HUES6 (cell line): ENCODE results near the gene MME.

Experiments used
- H3K27ac ChIP-seq: 2 replicates; pipeline ENCODE4 v1.7.0; 2013; ENCODE audit warnings: low read depth, mild to moderate bottlenecking, low read length, inconsistent platforms
- H3K27me3 ChIP-seq: 2 replicates; pipeline ENCODE4 v1.6.1; 2013; ENCODE audit warnings: low read length; ENCODE audit not compliant: control insufficient read depth, insufficient read depth
- H3K36me3 ChIP-seq: 2 replicates; pipeline ENCODE4 v1.6.1; 2013; ENCODE audit warnings: low read length; ENCODE audit not compliant: control insufficient read depth, insufficient read depth
- H3K4me1 ChIP-seq: 2 replicates; pipeline ENCODE4 v1.6.1; 2013; ENCODE audit warnings: low read length; ENCODE audit not compliant: control insufficient read depth, insufficient read depth
- H3K4me3 ChIP-seq: 2 replicates; pipeline ENCODE4 v1.5.1; 2013; ENCODE audit warnings: low read depth, low read length
- H3K9ac ChIP-seq: one replicate; pipeline ENCODE4 v1.6.1; 2013; ENCODE audit warnings: mild to moderate bottlenecking, low read length
- H3K9me3 ChIP-seq: 2 replicates; pipeline ENCODE4 v1.6.1; 2013; ENCODE audit warnings: low read depth, low read length; ENCODE audit not compliant: control insufficient read depth, insufficient read depth

The MME gene

GRCh38 chr3:155053756-155054155 is 26.4 kb upstream of the MME start:
- Histone ChIP-seq H3K27ac (no peak overlapping the region), H3K9ac (no peak overlapping the region), H3K4me3 (no peak overlapping the region), H3K9me3 (peaks cover 38% of the 10 kb centered on the region), H3K4me1 (no peaks in the 10 kb centered on the region), H3K36me3 (no peaks in the 10 kb centered on the region), H3K27me3 (no peaks in the 10 kb centered on the region)

DNA sequence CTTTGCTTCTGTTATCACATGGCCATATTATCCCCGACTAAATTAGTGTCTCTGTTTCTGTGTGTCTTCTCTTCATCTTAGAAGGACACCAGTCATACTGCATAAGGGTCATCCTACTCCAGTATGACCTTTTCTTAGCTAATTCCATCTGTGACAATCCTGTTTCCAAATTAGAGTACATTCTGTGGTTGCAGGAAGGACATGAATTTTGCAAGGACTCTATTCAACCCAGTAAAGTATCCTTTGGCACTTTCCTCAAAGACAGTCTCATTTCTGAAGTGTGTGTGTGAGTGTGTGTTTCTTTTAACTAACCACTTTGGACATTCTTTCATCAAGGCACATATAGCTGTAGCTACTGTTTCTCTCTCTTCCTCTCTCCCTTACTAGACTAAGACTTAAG is 15.2 kb upstream of the MME start:
- no peak overlapping the region for H3K4me3 ChIP-seq
- no peak overlapping the region for H3K27ac ChIP-seq
- no peak overlapping the region for H3K9ac ChIP-seq
- H3K4me1 ChIP-seq: no peaks in the 10 kb centered on the region
- no peaks in the 10 kb centered on the region for H3K9me3 ChIP-seq
- no peaks in the 10 kb centered on the region for H3K36me3 ChIP-seq
- H3K27me3 ChIP-seq: no peaks in the 10 kb centered on the region

DNA sequence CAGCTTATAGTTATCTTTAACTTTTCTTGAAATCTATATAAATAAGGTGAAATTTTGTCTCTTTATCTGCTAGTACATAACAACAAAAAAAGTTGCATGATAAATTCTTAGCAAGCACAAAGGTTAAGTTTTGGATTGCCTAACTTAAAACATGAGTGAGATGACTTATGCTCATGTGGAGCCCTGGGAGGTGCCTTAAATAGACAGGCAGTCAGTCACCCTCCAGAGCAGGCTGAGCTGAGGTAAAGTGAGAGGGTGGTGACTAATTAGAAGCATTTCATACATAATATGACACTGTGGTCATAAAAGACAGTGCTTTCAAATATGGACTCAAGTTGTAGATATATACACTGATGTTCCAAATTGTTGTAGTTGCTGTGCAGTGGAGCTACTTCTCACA is 14.6 kb upstream of the MME start:
- Histone ChIP-seq H3K9me3 (no peaks in the 10 kb centered on the region), H3K27me3 (no peaks in the 10 kb centered on the region), H3K9ac (no peak overlapping the region), H3K27ac (no peak overlapping the region), H3K4me3 (no peak overlapping the region), H3K36me3 (no peaks in the 10 kb centered on the region), H3K4me1 (no peaks in the 10 kb centered on the region)

- Histone ChIP-seq H3K27ac (no peak overlapping the region), H3K27me3 (no peaks in the 10 kb centered on the region), H3K36me3 (no peaks in the 10 kb centered on the region), H3K4me3 (no peak overlapping the region), H3K9me3 (no peaks in the 10 kb centered on the region), H3K4me1 (no peaks in the 10 kb centered on the region), H3K9ac (no peak overlapping the region)
Observed at GRCh38 chr3:155069729-155070128, 10.4 kb upstream of the MME start.

GRCh38 chr3:155070316-155070715 is 9.8 kb upstream of the MME start:
- Histone ChIP-seq H3K27ac (no peak overlapping the region), H3K36me3 (no peaks in the 10 kb centered on the region), H3K9me3 (no peaks in the 10 kb centered on the region), H3K27me3 (no peaks in the 10 kb centered on the region), H3K9ac (no peak overlapping the region), H3K4me1 (no peaks in the 10 kb centered on the region), H3K4me3 (no peak overlapping the region)

DNA sequence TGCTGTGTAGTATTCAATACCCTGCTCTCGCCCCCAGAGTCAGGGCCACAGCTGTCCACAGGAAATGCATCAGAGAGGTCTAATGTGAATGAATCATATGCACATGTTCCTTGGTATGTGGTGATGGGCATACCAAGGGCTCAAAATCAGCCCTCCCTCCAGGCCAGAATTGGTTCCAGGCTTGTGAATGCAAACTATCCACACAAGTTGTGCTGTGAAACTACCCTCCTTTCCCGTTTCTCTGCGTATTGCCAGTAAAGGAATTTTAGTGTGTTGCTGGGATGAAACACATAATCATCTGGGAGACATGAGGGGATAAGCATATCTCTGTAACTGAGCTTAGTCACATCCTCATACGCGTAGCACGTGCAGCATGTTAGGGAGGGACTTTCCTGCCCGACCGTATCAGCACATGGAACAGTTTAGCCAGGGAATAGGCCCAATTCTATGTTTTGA is 9.2 kb upstream of the MME start:
- no peaks in the 10 kb centered on the region for H3K4me1 ChIP-seq
- H3K9ac ChIP-seq: no peak overlapping the region
- no peak overlapping the region for H3K4me3 ChIP-seq
- 0 out of 2 replicates have a peak, but pooled peaks cover 5% of the 10 kb centered on the region for H3K9me3 ChIP-seq
- no peaks in the 10 kb centered on the region for H3K27me3 ChIP-seq
- no peaks in the 10 kb centered on the region for H3K36me3 ChIP-seq
- no peak overlapping the region for H3K27ac ChIP-seq

DNA sequence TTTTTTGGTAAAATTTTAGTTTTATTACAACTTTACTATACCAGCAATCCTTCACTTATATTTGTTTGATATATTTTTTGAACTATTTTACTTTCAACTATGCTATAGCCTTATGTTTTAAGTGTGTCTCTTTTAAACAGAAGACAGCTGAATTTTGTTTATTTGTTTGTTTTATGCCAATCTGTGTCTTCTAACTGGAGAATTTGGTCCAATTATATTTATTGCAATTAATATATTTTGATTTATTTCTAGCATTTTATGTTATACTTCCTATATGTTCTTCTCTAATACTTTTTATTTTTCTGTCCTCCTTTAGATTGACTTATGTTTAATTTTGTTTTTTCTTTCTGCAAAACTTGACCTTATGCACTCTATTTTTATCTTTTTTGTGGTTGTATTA is 4.9 kb upstream of the MME start:
- H3K9me3 ChIP-seq: 0 out of 2 replicates have a peak, but pooled peaks cover 5% of the 10 kb centered on the region
- no peak overlapping the region for H3K27ac ChIP-seq
- no peaks in the 10 kb centered on the region for H3K36me3 ChIP-seq
- no peak overlapping the region for H3K9ac ChIP-seq
- no peak overlapping the region for H3K4me3 ChIP-seq
- peaks cover 14% of the 10 kb centered on the region for H3K27me3 ChIP-seq
- peaks cover 6% of the 10 kb centered on the region for H3K4me1 ChIP-seq

GRCh38 chr3:155076888-155077287 is 3.2 kb upstream of the MME start:
- H3K4me3 ChIP-seq: no peak overlapping the region
- H3K9me3 ChIP-seq: 0 out of 2 replicates have a peak, but pooled peaks cover 5% of the 10 kb centered on the region
- peaks cover 6% of the 10 kb centered on the region for H3K4me1 ChIP-seq
- H3K36me3 ChIP-seq: no peaks in the 10 kb centered on the region
- H3K9ac ChIP-seq: no peak overlapping the region
- H3K27me3 ChIP-seq: peaks cover 24% of the 10 kb centered on the region
- no peak overlapping the region for H3K27ac ChIP-seq

- peaks cover 24% of the 10 kb centered on the region for H3K27me3 ChIP-seq
- H3K36me3 ChIP-seq: no peaks in the 10 kb centered on the region
- H3K9ac ChIP-seq: peak overlapping the region; percentile 65
- no peak overlapping the region for H3K27ac ChIP-seq
- peaks cover 6% of the 10 kb centered on the region for H3K4me1 ChIP-seq
- H3K4me3 ChIP-seq: peak overlapping the region; percentile 98
- 0 out of 2 replicates have a peak, but pooled peaks cover 5% of the 10 kb centered on the region for H3K9me3 ChIP-seq
Observed at GRCh38 chr3:155078711-155079467, 1.2 kb upstream of the MME start.

GRCh38 chr3:155079468-155079745 is 712 bp upstream of the MME start:
- peak overlapping the region; percentile 38; the same call in 1 of the 2 replicates for H3K27ac ChIP-seq

GRCh38 chr3:155080692-155081091 is 573 bp downstream of the MME start:
- Histone ChIP-seq H3K4me3 (peak overlapping the region; percentile 98), H3K9ac (peak overlapping the region; percentile 72)

More at GRCh38 chr3:155079468-155079745, 712 bp upstream of the MME start:
- Histone ChIP-seq H3K9me3 (0 out of 2 replicates have a peak, but pooled peaks cover 5% of the 10 kb centered on the region), H3K4me3 (peak overlapping the region; percentile 98), H3K9ac (peak overlapping the region; percentile 75), H3K36me3 (no peaks in the 10 kb centered on the region; the same call in 1 of the 2 replicates), H3K27me3 (peaks cover 24% of the 10 kb centered on the region), H3K4me1 (peaks cover 6% of the 10 kb centered on the region)

More at GRCh38 chr3:155080692-155081091, 573 bp downstream of the MME start:
- H3K27ac ChIP-seq: no peak overlapping the region
- H3K36me3 ChIP-seq: no peaks in the 10 kb centered on the region; the same call in 1 of the 2 replicates
- peaks cover 6% of the 10 kb centered on the region for H3K4me1 ChIP-seq
- H3K27me3 ChIP-seq: peaks cover 24% of the 10 kb centered on the region
- 0 out of 2 replicates have a peak, but pooled peaks cover 1% of the 10 kb centered on the region for H3K9me3 ChIP-seq
